Suppressor macrophage treated with lipopolysaccharide for 1 hour (primary cell): Measurements from ENCODE around the gene CFAP92.

Experiments used
- DNase-seq, 3 donors: peaks; one replicate each; pipeline ENCODE4 v3.0.0-alpha.2; 2020 to 2022

CFAP92 gene

GRCh38 chr3:129025691-129026435, 32.0 kb upstream of the CFAP92 start:
- DNase-seq = no peak

- no peak for DNase-seq
These were observed 31.2 kb upstream of the CFAP92 start for GRCh38 chr3:129025108-129025507.

GRCh38 chr3:129023909-129024308, 30.0 kb upstream of the CFAP92 start:
- DNase-seq = no peak

GRCh38 chr3:129023008-129023358, 29.1 kb upstream of the CFAP92 start:
- no peak for DNase-seq

- DNase-seq = no peak
These were observed 28.5 kb upstream of the CFAP92 start for GRCh38 chr3:129022114-129023007.

GRCh38 chr3:129021140-129021551, 27.3 kb upstream of the CFAP92 start:
- no peak for DNase-seq

- DNase-seq = no peak
These were observed 26.8 kb upstream of the CFAP92 start for GRCh38 chr3:129020691-129021090.

GRCh38 chr3:129019266-129019665, 25.4 kb upstream of the CFAP92 start:
- no peak for DNase-seq

- DNase-seq = no peak
These were observed 24.9 kb upstream of the CFAP92 start for GRCh38 chr3:129018751-129019150.

GRCh38 chr3:129018271-129018670, 24.4 kb upstream of the CFAP92 start:
- no peak for DNase-seq

- DNase-seq = no peak
These were observed 23.6 kb upstream of the CFAP92 start for GRCh38 chr3:129017484-129017899.

GRCh38 chr3:129016720-129017483, 23.0 kb upstream of the CFAP92 start:
- no peak for DNase-seq

GRCh38 chr3:129016356-129016719, 22.5 kb upstream of the CFAP92 start:
- DNase-seq = peak; percentile 36 to 51 (median 41)

GRCh38 chr3:129015388-129016105, 21.7 kb upstream of the CFAP92 start:
- peak in 2 of 3 donors; percentile 36 to 42 for DNase-seq

GRCh38 chr3:129014793-129015345, 21.0 kb upstream of the CFAP92 start:
- no peak for DNase-seq

GRCh38 chr3:129014148-129014547, 20.3 kb upstream of the CFAP92 start:
- DNase-seq = no peak

- peak in 2 of 3 donors; percentile 39 to 45 for DNase-seq
These were observed 19.6 kb upstream of the CFAP92 start for GRCh38 chr3:129013491-129013891.

GRCh38 chr3:129010310-129010956, 16.6 kb upstream of the CFAP92 start:
- DNase-seq = no peak

GRCh38 chr3:129009266-129009665, 15.4 kb upstream of the CFAP92 start:
- DNase-seq = no peak

GRCh38 chr3:129007792-129008191, 13.9 kb upstream of the CFAP92 start:
- no peak for DNase-seq

GRCh38 chr3:129006864-129007263, 13.0 kb upstream of the CFAP92 start:
- DNase-seq = no peak
